ENCODE data around the gene VENTX.

VENTX gene

DNA sequence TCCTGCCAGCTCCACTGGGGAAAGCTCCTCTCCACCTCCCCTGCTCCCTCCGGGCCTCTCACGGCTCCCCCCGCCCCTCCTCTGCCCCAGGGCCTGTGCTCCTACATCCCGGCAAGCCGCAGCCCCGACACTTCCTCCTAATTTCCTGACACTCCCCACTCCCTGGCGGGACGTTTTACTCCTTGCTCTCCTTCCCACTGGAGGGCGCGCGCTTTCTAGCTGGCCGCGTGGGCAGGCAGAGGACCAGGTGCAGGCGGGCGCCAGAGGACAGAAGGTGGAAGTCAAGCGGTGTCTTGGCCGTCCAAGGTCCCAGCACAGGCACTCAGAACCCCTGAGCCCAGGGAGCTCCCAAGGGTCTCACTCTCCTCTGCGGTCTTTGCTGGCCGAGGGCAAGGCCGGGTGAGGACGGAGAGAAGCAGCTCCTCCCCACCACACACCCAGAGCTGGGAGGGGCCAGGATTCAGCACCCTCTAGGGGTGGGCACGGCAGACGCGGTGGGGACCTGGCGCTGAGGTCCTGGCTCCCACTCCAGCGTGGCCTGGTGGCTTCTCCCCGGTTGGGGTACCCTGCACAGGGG, 19.9 kb downstream of the VENTX start (continued):
- TF ChIP-seq ZNF510 (tag by site-specific recombination; IDR thresholded peaks at IDR 0.05; ENCODE audit: insufficient replicate concordance) = no peak
- no peak for TF ChIP-seq ZNF624 (tag by site-specific recombination; IDR thresholded peaks at IDR 0.05)
- TF ChIP-seq, protein P1, sequence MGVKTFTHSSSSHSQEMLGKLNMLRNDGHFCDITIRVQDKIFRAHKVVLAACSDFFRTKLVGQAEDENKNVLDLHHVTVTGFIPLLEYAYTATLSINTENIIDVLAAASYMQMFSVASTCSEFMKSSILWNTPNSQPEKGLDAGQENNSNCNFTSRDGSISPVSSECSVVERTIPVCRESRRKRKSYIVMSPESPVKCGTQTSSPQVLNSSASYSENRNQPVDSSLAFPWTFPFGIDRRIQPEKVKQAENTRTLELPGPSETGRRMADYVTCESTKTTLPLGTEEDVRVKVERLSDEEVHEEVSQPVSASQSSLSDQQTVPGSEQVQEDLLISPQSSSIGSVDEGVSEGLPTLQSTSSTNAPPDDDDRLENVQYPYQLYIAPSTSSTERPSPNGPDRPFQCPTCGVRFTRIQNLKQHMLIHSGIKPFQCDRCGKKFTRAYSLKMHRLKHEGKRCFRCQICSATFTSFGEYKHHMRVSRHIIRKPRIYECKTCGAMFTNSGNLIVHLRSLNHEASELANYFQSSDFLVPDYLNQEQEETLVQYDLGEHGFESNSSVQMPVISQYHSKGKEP (tag by site-specific recombination; IDR thresholded peaks at IDR 0.05) = no peak
- TF ChIP-seq ZNF426 (tag by site-specific recombination; IDR thresholded peaks at IDR 0.05) = no peak
- TF ChIP-seq ZNF626 (tag by site-specific recombination; IDR thresholded peaks at IDR 0.05) = no peak
- TF ChIP-seq ZNF184 (tag by site-specific recombination; IDR thresholded peaks at IDR 0.05) = no peak
- TF ChIP-seq ZNF394 (tag by site-specific recombination; IDR thresholded peaks at IDR 0.05; ENCODE audit: borderline replicate concordance) = no peak
- peak; percentile 32 for TF ChIP-seq KLF1 (tag by site-specific recombination; IDR thresholded peaks at IDR 0.05)
- TF ChIP-seq KLF9 (tag by site-specific recombination; IDR thresholded peaks at IDR 0.05; ENCODE audit: low read depth) = no peak
- TF ChIP-seq, protein P2, sequence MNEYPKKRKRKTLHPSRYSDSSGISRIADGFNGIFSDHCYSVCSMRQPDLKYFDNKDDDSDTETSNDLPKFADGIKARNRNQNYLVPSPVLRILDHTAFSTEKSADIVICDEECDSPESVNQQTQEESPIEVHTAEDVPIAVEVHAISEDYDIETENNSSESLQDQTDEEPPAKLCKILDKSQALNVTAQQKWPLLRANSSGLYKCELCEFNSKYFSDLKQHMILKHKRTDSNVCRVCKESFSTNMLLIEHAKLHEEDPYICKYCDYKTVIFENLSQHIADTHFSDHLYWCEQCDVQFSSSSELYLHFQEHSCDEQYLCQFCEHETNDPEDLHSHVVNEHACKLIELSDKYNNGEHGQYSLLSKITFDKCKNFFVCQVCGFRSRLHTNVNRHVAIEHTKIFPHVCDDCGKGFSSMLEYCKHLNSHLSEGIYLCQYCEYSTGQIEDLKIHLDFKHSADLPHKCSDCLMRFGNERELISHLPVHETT (tag by site-specific recombination; IDR thresholded peaks at IDR 0.05) = no peak
- TF ChIP-seq ZNF561 (tag by site-specific recombination; IDR thresholded peaks at IDR 0.05; ENCODE audit: borderline replicate concordance) = no peak
- peak; percentile 60 for TF ChIP-seq EGR2 (tag by site-specific recombination; IDR thresholded peaks at IDR 0.05; ENCODE audit: low read depth)
- TF ChIP-seq ZNF623 (tag by site-specific recombination; IDR thresholded peaks at IDR 0.05) = no peak
- TF ChIP-seq HOXA7 (CRISPR knock-in tag; IDR thresholded peaks at IDR 0.05; ENCODE audit: borderline replicate concordance) = no peak
- TF ChIP-seq ZNF248 (tag by site-specific recombination; IDR thresholded peaks at IDR 0.05) = no peak
- TF ChIP-seq ZSCAN30 (tag by site-specific recombination; IDR thresholded peaks at IDR 0.05) = no peak
- no peak for TF ChIP-seq GLIS1 (tag by site-specific recombination; IDR thresholded peaks at IDR 0.05)
- no peak for TF ChIP-seq ZNF830 (tag by site-specific recombination; IDR thresholded peaks at IDR 0.05; ENCODE audit: low read depth)
- 0 out of 2 replicates have a peak, but pooled peaks have one; percentile 51 for TF ChIP-seq PRDM1 (tag by site-specific recombination; IDR thresholded peaks at IDR 0.05)
- TF ChIP-seq, protein P3, sequence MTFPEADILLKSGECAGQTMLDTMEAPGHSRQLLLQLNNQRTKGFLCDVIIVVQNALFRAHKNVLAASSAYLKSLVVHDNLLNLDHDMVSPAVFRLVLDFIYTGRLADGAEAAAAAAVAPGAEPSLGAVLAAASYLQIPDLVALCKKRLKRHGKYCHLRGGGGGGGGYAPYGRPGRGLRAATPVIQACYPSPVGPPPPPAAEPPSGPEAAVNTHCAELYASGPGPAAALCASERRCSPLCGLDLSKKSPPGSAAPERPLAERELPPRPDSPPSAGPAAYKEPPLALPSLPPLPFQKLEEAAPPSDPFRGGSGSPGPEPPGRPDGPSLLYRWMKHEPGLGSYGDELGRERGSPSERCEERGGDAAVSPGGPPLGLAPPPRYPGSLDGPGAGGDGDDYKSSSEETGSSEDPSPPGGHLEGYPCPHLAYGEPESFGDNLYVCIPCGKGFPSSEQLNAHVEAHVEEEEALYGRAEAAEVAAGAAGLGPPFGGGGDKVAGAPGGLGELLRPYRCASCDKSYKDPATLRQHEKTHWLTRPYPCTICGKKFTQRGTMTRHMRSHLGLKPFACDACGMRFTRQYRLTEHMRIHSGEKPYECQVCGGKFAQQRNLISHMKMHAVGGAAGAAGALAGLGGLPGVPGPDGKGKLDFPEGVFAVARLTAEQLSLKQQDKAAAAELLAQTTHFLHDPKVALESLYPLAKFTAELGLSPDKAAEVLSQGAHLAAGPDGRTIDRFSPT (tag by site-specific recombination; IDR thresholded peaks at IDR 0.05) = peak; percentile 34; the same call in 1 of the 2 replicates
- no peak for TF ChIP-seq BCL11A (tag by site-specific recombination; IDR thresholded peaks at IDR 0.05; ENCODE audit: low read depth)
- no peak for TF ChIP-seq ZNF514 (tag by site-specific recombination; IDR thresholded peaks at IDR 0.05)
- no peak for TF ChIP-seq SALL2 (tag by site-specific recombination; IDR thresholded peaks at IDR 0.05; ENCODE audit: borderline replicate concordance)
